K562 (cell line): Measurements from ENCODE around the gene COMMD4. TPM values are rescaled to one million over a fixed set of nuclear protein-coding genes. Genes with fewer than 3 reads are reported as not detected.
A peak's percentile ranks its signal among the peaks of the same experiment; 100 is the strongest.

Experiments used
- ARID3A ChIP-seq: IDR thresholded peaks from 2 replicates; pipeline ENCODE4 v1.6.1; 2012; ENCODE audit warnings: low read depth, low read length, improper control_type of control experiment, borderline replicate concordance
- BRD4 ChIP-seq: fragments of 200-600 bp; sonication (generic); IDR thresholded peaks from 2 replicates; pipeline ENCODE4 v1.6.1; 2017; ENCODE audit warnings: inconsistent platforms
- BRD9 ChIP-seq: fragments of 450-650 bp; IDR thresholded peaks from 2 replicates; pipeline ENCODE4 v1.6.1; 2018; ENCODE audit warnings: low read depth; ENCODE audit not compliant: partially characterized antibody
- CREB1 ChIP-seq, 2 experiments: sonication (generic) in 1 of 2; formaldehyde crosslinking in 1 of 2; IDR thresholded peaks; 2 replicates each; pipeline versions ENCODE4 v1.6.1 to v1.8.0; 2012 to 2022; ENCODE audit warnings: inconsistent platforms in 1 of 2, mild to moderate bottlenecking in 1 of 2, missing genetic modification reagents in 1 of 2, moderate library complexity in 1 of 2
- KLF10 ChIP-seq: fragments of 250-450 bp; sonication (Bioruptor Pico); IDR thresholded peaks from 2 replicates; pipeline ENCODE4 v1.6.1; 2021; ENCODE audit warnings: matching md5 sums
- LCOR ChIP-seq: sonication (generic); formaldehyde crosslinking; IDR thresholded peaks from 2 replicates; pipeline ENCODE4 v1.8.0; 2022; ENCODE audit warnings: mild to moderate bottlenecking, missing genetic modification reagents
- PBX2 ChIP-seq, 2 experiments: IDR thresholded peaks in 1 of 2; conservative IDR thresholded peaks in 1 of 2; 2 replicates each; pipeline ENCODE4 v1.6.1; 2016; ENCODE audit warnings: low read depth in 2 of 2, mild to moderate bottlenecking in 1 of 2, missing compliant biosample characterization in 1 of 2, missing genetic modification characterization in 1 of 2, moderate library complexity in 1 of 2
- POLR2AphosphoS2 ChIP-seq: IDR thresholded peaks from 2 replicates; pipeline ENCODE4 v1.6.1; 2012; ENCODE audit warnings: low read length, improper control_type of control experiment
- SREBF1 ChIP-seq: fragments of 150-350 bp; IDR thresholded peaks from 2 replicates; pipeline ENCODE4 v1.6.1; 2014; ENCODE audit warnings: antibody characterized with exemption, low read depth, low read length, borderline replicate concordance
- SRSF3 ChIP-seq: fragments of 200-400 bp; formaldehyde crosslinking; IDR thresholded peaks from 2 replicates; pipeline ENCODE4 v1.6.1; 2016; ENCODE audit warnings: mild to moderate bottlenecking, low read length, moderate library complexity; ENCODE audit not compliant: insufficient read depth
- ZEB2 ChIP-seq: fragments of 450-650 bp; IDR thresholded peaks from 2 replicates; pipeline ENCODE4 v1.6.1; 2016
- ZNF316 ChIP-seq: fragments of 450-650 bp; IDR thresholded peaks from 2 replicates; pipeline ENCODE4 v1.6.1; 2016
- ZNF318 ChIP-seq, 2 experiments: fragments of 450-650 bp; IDR thresholded peaks; 2 replicates each; pipeline ENCODE4 v1.6.1; 2016; ENCODE audit warnings: mild to moderate bottlenecking in 2 of 2, borderline replicate concordance in 1 of 2, low read depth in 1 of 2, moderate library complexity in 1 of 2
- ZNF79 ChIP-seq: fragments of 250-450 bp; sonication (Bioruptor Pico); IDR thresholded peaks from 2 replicates; pipeline ENCODE4 v1.4.0; 2020; ENCODE audit warnings: low read depth, mild to moderate bottlenecking, moderate library complexity
- polyA plus RNA-seq, 8 experiments: library from polyadenylated mRNA; depleted of rRNA in 4 of 8; stranded (reverse) in 5 of 8; unstranded in 3 of 8; fragments of >200 nt; fragmentation: Nextera tagmentation in 2 of 8; fragmentation: Illumina TruSeq in 1 of 8; extraction: Ambion mirVana in 2 of 8; extraction: Trizol in 1 of 8; gene quantifications; 2 replicates each; pipeline versions ENCODE4 v1.2.1 to v1.2.3, GENCODE V29; 2011 to 2014; ENCODE audit warnings: inconsistent platforms in 1 of 8, missing spikeins in 1 of 8
- total RNA-seq, 7 experiments: library from RNA; depleted of rRNA in 6 of 7; stranded (reverse); fragments of >200 nt in 6 of 7; fragmentation: Illumina TruSeq in 2 of 7; extraction: Trizol in 2 of 7; gene quantifications; 2 replicates each; pipeline versions ENCODE4 v1.2.1 to v1.2.3, GENCODE V29; 2011 to 2021; ENCODE audit warnings: low replicate concordance in 1 of 7

The COMMD4 gene
- total and polyA plus RNA-seq, 9 of the 15 experiments (the other 6 are each of a cell fraction or from before 2014, with no cell fraction given), result 20.4 to 140 (median 63.9) TPM

GRCh38 chr15:75367913-75368688 lies 32.2 kb downstream of the COMMD4 start, which contains the start of gene MAN2C1 (continued):
- no peak for TF ChIP-seq ZNF318 (IDR thresholded peaks at IDR 0.05; ENCODE audit: borderline replicate concordance in 1 of 2, low read depth in 1 of 2)
- no peak; the same call in 1 of the 2 replicates for TF ChIP-seq POLR2AphosphoS2
- TF ChIP-seq ARID3A, result no peak
- TF ChIP-seq SRSF3, result no peak
- TF ChIP-seq PBX2 (CRISPR knock-in tag; IDR thresholded peaks at IDR 0.05; ENCODE audit: low read depth), result no peak
- no peak for TF ChIP-seq PBX2 (tag; conservative IDR thresholded peaks at IDR 0.05; ENCODE audit: low read depth)
- TF ChIP-seq ZNF79 (CRISPR knock-in tag), result no peak
- peak; percentile 95 for TF ChIP-seq LCOR
- TF ChIP-seq BRD9, result no peak
- TF ChIP-seq ZEB2, result peak; percentile 98
- TF ChIP-seq ZNF316, result peak; percentile 64; the same call in 1 of the 2 replicates
- TF ChIP-seq SREBF1, result no peak
- peak; percentile 69 for TF ChIP-seq CREB1 (IDR thresholded peaks at IDR 0.05)
- TF ChIP-seq CREB1 (CRISPR knock-in tag; IDR thresholded peaks at IDR 0.05), result peak; percentile 88
- TF ChIP-seq KLF10 (CRISPR knock-in tag), result no peak
- peak; percentile 86 for TF ChIP-seq BRD4
